GM19035 (cell line): ENCODE data around the gene DNAJB5.
"Not testable (repeated sequence)": the region's sequence is repeated elsewhere in the genome, so short reads cannot be mapped to it uniquely, and the experiment has no call there.

Experiments
- ATAC-seq: cut with Tn5 transposase; IDR thresholded peaks from one replicate; pipeline ENCODE4 v1.9.1; 2021; ENCODE audit not compliant: unreplicated experiment

DNAJB5 gene

DNA sequence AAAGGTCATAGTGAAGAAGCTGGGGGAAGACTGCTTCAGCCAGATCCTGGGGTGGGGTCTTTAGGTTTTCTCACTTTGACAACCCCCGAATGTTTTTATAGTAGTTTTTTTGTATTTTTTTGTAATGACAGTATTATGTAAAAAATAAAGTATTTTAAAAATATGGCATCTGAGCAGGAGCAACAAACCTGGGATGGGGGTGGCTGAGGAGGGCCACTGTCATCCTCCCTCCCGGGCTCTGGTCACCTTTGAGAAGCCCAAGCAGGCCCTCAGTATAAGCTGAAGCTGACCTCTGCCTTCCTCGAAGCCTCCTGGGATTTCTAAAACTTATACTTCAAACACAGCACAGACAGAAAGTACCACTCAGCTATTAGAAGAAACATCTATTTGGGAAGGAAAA, 8.7 kb downstream of the DNAJB5 start:
- no peak for ATAC-seq

DNA sequence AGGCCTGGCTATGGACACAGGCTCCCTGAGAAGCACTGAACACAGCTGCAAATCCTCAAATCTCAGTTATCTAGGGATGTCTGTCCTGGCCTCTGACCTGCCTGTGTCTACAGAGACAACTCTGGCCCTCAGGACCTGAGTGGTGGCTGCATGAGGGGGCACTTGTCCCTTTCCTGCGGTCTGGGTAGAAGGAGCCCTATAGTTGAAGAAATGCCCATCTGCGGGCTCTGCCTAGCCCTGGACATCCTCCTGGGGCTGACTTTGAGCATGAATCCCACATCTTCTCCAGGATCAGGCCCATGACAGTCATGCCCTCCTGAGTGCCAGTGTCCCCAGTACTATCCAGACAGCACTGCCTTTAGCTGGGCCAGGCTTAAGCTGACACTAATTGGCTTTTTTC, 10.0 kb downstream of the DNAJB5 start:
- no peak for ATAC-seq

DNA sequence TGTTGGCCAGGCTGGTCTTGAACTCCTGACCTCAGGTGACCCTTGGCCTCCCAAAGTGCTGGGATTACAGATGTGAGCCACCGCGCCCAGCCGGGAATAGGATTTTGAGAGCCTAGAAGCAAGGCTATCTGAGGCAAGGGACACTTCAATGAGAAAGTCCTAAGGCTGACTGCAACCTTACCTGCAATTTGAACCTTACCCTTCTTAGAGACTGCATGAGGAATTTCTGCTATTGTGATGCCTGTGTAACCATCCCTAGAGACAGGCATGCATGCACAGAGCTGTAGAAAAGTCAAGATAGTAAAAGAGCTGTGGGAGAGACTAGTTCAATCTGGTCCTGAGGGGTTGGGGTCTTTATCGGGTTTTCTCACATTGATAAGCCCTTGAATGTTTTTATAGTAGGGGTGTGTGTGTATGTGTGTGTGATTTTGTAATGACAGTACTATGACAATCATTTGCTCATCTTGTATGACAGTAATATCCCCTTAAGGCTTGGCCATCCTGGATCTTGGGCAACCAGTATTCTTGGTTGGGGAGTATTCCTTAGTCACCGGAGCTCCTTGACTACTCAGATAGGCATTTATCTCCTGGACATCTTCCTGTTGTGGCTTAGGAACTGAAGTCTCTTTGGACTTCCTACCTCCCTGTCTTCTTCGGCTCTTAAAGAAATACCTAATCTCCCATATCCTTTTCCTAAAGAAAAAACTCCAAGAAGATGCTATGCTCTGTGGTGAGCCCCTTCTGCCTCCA, 11.2 kb downstream of the DNAJB5 start:
- no peak for ATAC-seq

- ATAC-seq, result no peak
Measured at GRCh38 chr9:35001285-35001677, 11.7 kb downstream of the DNAJB5 start.

- no peak for ATAC-seq
Measured at GRCh38 chr9:35001803-35002502, 12.4 kb downstream of the DNAJB5 start.

GRCh38 chr9:35002623-35003022, 13.1 kb downstream of the DNAJB5 start:
- no peak for ATAC-seq

- not testable (repeated sequence) for ATAC-seq
Measured at GRCh38 chr9:35004299-35004698, 14.8 kb downstream of the DNAJB5 start.

DNA sequence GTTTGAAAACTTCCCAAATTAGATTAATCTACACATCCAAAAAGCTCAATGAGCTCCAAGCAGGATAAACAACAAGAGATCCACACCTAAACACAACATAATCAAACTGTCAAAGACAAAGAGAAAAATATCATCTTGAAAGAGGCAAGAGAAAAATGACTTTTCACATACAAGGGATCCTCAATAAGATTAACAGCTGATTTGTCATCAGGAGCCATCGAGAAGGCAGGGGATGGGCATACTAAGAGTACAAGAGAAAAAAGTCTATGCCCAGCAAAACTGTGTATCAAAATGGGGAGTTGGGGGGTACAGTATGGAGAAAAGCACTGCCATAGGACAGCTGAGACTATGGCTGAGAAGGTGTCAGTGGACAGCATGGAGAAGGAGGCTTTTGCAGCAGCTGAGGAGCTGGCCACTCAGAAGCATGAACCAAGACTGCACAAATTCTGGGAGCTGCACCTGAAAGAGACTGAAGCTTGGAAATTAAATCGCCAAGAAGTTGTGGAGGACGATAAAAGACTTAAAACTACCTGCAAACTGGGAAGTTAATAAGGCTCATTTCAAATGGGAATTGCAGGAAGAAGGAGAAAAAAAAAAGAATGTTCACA, 20.9 kb downstream of the DNAJB5 start:
- no peak for ATAC-seq

GRCh38 chr9:35014517-35014916, 25.0 kb downstream of the DNAJB5 start:
- ATAC-seq, result no peak

DNA sequence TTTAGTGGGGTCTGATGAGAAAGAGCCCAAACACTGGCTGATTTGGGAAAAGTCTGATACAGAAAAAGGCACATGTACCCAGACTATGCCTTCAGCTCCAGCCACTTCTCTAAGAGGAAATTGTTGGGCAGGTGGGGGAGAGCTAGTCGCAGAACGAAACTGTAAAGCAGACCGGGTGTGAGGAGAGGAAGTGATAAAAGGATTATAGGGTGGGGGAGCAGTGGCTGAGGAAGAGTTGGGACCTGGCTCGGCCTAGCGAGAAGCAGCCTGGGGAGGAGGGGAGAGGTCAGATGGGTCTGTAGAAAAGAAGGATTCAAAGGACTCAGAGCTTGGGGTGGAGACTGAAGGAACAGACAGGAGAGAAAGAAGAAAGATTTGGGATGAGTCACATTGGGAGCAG, 33.9 kb downstream of the DNAJB5 start:
- ATAC-seq, result not testable (repeated sequence)

GRCh38 chr9:35026671-35027070, 37.1 kb downstream of the DNAJB5 start:
- no peak for ATAC-seq

- no peak for ATAC-seq
Measured at GRCh38 chr9:35027374-35027773, 37.8 kb downstream of the DNAJB5 start.

DNA sequence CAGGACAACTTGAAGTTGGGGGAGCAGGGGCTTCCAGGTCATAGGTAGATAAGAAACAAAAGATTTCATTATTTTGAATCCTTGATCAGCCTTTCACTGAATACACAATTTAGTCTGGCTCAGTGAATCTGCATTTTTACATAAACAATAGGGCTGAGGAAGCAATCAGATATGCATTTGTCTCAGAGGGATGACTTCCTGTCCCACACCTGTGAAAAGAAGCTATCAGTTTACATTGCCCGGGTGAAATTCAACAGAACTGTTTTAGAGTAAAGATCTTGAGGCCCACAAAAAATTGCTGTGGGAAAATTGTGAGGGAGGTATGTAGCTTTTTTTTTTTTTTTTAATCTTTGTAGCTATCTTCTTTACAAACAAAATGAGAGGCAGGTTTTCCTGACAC, 38.3 kb downstream of the DNAJB5 start:
- no peak for ATAC-seq

- ATAC-seq, result no peak
Measured at GRCh38 chr9:35028341-35028740, 38.8 kb downstream of the DNAJB5 start.

DNA sequence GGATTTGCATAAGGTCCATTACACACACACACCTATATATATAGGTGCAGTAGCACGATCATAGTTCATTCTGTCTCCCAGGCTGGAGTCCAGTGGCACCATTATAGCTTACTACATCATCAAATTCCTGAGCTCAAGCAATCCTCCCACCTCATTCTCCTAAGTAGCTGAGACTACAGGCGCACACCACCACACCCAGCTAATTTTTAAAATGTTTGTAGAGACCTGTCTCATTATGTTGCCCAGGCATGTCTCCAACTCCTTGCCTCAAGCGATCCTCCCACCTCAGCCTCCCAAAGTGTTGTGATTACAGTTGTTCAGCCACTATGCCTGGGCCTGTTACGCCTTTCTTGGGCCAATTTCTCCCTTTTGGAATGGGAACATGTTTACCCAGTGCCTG, 39.7 kb downstream of the DNAJB5 start:
- no peak for ATAC-seq

DNA sequence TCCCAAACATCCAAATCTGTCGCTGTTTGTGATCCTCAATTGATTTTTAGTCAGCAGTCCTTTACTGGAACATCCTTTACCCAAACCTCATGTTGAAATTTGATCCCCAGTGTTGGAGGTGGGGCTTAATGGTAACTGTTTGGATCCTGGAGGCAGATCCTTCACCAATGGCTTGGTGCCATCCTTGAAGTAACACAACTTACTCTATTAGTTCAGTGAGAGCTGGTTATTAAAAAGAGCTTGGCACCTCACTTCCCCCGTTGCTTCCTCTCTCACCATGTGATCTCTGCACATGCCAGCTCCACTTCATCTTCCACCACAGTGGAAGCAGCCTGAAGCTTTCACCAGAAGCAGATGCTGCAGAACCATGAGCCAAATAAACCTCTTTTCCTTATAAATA, 40.3 kb downstream of the DNAJB5 start:
- ATAC-seq, result no peak

DNA sequence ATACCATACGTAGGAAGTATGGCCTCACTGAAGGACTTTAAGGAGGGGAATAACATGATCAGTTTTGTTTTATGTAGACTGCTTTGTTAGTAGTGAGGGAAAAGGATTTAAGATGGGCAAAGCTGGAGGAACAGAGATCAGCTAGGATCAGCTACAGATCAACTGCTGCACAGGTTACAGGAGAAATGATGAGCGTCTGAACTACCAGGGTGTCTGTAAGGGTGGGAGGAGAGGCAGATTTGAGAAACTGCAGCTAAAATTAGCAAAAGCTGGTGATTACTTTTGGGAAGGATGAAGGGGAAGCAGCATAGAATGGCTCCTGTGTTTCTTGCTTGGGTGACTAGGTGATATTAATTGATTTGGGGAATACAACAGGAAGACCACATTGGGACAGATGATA, 43.6 kb downstream of the DNAJB5 start:
- no peak for ATAC-seq

DNA sequence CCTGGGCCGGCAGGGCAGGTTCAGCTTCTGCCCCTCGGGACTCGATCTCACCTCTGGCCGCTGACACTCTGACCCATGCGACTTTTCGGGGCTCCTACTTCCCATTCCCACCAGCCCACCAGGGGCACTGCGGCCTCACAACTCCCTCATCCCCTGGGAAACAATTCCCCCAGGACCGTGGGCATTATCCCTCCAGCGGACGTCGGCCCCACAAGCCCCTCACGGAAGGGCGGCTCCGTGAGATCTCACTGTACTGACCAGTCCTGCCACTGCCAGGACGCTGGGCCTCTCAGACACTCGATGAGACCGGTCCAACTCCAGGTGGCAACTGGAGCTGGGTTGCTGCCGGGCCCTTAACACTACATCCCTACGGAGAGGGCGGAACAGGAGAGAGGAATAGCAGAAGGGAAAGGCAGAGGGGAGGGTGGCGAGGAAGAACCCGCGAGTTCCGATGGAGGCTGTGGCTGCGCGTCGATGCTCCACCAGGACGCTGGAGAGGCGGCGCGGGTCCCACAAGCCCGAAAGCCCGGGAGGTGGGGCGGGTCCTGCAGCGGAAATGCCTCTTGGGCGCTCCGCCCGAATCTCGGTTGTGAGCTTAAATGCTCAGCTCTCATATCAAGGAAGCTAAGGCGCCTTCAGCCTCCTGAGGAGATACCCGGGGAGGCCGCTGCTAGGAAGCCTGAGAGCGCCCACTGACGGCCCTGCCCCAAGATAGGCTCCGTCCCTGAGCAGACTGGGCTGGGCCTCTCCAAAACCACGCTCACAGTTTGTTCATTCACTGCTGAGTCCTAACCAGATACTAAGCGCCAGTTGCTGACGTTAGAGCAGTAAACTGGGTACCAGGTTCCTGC, 46.5 kb downstream of the DNAJB5 start:
- ATAC-seq, result no peak

DNA sequence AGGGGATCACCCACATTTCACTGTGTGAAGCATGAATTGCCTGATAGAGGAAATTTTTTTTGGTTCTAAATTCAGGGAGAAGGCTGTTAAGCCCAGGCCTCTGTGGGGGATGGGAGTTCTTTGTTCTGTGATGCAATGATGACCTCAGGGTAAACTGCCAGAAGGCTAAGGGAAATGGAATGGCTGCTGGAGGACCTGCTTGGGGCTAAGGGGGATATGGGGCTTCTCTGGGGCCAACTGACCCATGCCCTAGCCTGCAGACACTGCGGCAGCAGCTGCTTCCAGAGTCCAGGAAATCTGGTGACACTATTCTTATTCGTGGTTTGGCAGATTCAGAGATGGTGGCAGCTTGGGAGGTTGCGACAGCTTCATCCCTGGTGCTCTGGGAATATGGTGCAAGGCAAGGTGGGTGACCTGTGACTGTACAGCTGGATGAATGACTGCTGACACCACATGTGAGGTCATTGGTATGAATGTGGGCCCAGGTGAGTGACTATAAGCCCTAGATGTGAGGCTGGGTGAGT, 52.6 kb downstream of the DNAJB5 start:
- no peak for ATAC-seq

DNA sequence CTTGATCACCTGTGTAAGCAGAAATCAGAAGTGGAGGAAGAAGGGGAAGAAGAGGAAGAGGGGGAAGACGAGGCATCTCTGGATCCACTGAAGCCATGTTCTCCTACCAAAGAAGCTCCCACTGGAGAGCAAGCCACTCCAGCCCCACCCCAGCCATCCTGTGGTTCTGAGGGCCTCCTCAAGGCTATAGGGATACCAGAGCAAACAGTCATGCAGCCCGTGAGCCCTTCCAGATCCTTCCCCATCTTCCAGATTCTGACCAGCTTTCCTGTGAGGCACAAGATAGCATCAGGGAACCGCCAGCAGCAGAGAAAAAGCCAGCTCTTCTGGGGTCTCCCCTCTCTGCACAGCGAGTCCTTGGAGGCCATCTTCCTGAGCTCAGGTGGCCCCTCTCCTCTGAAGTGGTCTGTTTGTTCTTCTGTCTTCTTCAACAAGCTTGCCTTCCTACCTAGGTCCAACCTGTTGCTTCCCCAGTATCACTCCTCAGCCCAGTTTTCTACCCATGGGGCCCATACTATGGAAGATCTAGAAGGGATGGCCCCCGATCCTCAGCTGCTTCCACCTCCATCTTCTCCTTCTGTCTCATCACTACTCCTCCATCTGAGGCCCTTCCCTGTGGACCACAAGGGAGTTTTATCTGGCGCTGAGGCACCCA, 53.5 kb downstream of the DNAJB5 start:
- no peak for ATAC-seq

DNA sequence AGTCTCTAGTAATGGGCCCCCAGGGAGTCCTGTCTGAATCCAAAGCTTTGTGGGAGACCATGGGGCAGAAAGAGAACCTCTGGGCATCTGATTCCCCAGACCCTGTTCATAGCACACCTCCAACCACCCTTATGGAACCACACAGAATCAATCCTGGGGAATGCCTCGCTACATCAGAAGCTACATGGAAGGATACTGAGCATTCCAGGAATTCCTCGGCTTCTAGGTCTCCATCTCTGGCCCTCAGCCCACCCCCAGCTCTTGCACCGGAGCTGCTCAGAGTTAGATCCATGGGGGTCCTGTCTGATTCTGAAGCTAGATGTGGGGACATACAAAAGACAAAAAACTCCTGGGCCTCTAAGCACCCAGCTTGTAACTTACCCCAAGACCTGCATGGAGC, 54.5 kb downstream of the DNAJB5 start:
- ATAC-seq, result no peak
